MM.1S (cell line): Measurements from ENCODE around the gene KIAA0930.

ENCODE experiments used
- DNase-seq: peaks from one replicate; pipeline ENCODE4 v3.0.0-alpha.2; 2015
- H2AFZ ChIP-seq: fragments of 300-600 bp; sonication (generic); 2 replicates; pipeline ENCODE4 v1.6.0; 2016; ENCODE audit warnings: antibody characterized with exemption, low read length
- H3F3A ChIP-seq: fragments of 300-600 bp; sonication (generic); 2 replicates; pipeline ENCODE4 v1.6.1; 2016; ENCODE audit warnings: mild to moderate bottlenecking, antibody characterized with exemption, low read length, moderate library complexity, mixed read lengths; ENCODE audit not compliant: insufficient read depth
- H3K27ac ChIP-seq: fragments of 300-600 bp; sonication (generic); 2 replicates; pipeline ENCODE4 v1.5.1; 2016; ENCODE audit warnings: mild to moderate bottlenecking, low read length
- H3K27me3 ChIP-seq: fragments of 300-600 bp; sonication (generic); replicated peaks from 2 replicates; pipeline ENCODE4 v1.6.0; 2016; ENCODE audit warnings: low read length; ENCODE audit not compliant: insufficient read depth
- H3K36me3 ChIP-seq: fragments of 300-600 bp; sonication (generic); replicated peaks from 2 replicates; pipeline ENCODE4 v1.6.1; 2016; ENCODE audit warnings: mild to moderate bottlenecking, low read length, mixed read lengths; ENCODE audit not compliant: insufficient read depth
- H3K4me1 ChIP-seq: fragments of 300-600 bp; sonication (generic); 2 replicates; pipeline ENCODE4 v1.6.1; 2016; ENCODE audit warnings: low read length, mixed read lengths
- H3K4me2 ChIP-seq: fragments of 300-600 bp; sonication (generic); 2 replicates; pipeline ENCODE4 v1.6.0; 2016; ENCODE audit warnings: low read depth, low read length
- H3K4me3 ChIP-seq: fragments of 300-600 bp; sonication (generic); 2 replicates; pipeline ENCODE4 v1.5.1; 2016; ENCODE audit warnings: low read length, mixed read lengths
- H3K79me2 ChIP-seq: fragments of 300-600 bp; sonication (generic); 2 replicates; pipeline ENCODE4 v1.6.1; 2016; ENCODE audit warnings: mixed run types, low read length, mixed read lengths
- H3K9ac ChIP-seq: fragments of 300-600 bp; sonication (generic); 2 replicates; pipeline ENCODE4 v1.6.1; 2016; ENCODE audit warnings: low read length, mixed read lengths
- H3K9me2 ChIP-seq: fragments of 300-600 bp; sonication (generic); replicated peaks from 2 replicates; pipeline ENCODE4 v1.6.1; 2016; ENCODE audit warnings: mild to moderate bottlenecking, low read length, mixed read lengths; ENCODE audit not compliant: insufficient read depth
- H3K9me3 ChIP-seq: fragments of 300-600 bp; sonication (generic); replicated peaks from 2 replicates; pipeline ENCODE4 v1.6.1; 2016; ENCODE audit warnings: mild to moderate bottlenecking, low read length, mixed read lengths; ENCODE audit not compliant: insufficient read depth
- H4K20me1 ChIP-seq: fragments of 300-600 bp; sonication (generic); 2 replicates; pipeline ENCODE4 v1.6.1; 2016; ENCODE audit warnings: mild to moderate bottlenecking, low read length, moderate library complexity, mixed read lengths; ENCODE audit not compliant: insufficient read depth
- CTCF ChIP-seq: fragments of 300-600 bp; sonication (generic); IDR thresholded peaks from 2 replicates; pipeline ENCODE4 v1.5.1; 2016; ENCODE audit warnings: antibody characterized with exemption, low read length, mixed read lengths
- EZH2 ChIP-seq: fragments of 300-600 bp; sonication (generic); optimal IDR thresholded peaks from 2 replicates; pipeline ENCODE3; 2017; ENCODE audit warnings: low read depth, mild to moderate bottlenecking, antibody characterized with exemption, low read length, mixed read lengths
- EZH2phosphoT487 ChIP-seq: fragments of 300-600 bp; sonication (generic); IDR thresholded peaks from 2 replicates; pipeline ENCODE4 v1.6.1; 2018; ENCODE audit warnings: antibody characterized with exemption, low read length

Gene KIAA0930

DNA sequence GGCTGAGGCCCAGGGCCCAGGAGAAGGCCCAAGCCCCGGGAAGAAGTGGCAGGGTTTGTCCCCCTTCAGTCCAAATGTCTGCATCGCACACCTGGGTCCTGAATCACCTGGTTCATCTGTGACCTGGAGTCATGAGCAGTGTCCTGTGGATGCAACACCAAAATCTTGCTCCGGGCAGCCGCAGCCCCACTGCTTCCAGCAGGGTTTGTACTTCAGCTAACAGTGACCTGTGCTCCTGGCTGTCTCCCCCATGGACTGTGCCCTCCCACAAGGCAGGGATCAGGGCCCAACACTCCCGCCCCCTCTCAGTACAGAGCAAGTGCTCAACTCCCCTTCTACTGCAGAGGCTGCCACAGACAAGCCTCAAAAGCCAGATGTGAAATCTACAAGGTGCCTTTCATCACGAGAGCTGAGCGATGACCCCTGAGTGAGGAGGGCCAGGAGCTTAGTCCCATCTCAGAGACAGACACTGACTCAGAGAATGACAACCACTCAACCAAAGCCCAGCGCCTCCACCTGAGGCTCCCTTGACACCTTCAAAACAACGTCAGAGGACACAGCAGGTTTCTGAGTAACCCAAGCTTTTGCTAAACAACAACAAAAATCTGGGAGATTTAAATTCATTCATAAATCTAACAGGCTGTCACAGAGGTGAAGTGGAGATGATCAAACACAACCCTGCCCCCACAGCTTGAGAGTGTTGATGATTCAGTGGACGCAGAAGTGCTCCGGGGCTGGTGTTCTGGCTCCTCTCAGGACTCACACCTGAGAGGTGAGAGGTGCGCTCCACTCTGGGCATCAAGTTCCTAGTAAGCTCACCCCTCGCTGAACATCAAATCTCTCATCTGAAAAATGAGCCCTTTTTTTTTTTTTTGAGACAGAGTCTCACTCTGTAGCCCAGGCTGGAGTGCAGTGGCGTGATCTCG is 3.4 kb downstream of the KIAA0930 start:
- Histone ChIP-seq H3F3A (peaks cover 30% of the 10 kb centered on the region), H3K79me2 (peaks cover 73% of the 10 kb centered on the region), H4K20me1 (no peaks in the 10 kb centered on the region), H3K9ac (peak overlapping the region; percentile 69; the same call in 1 of the 2 replicates), H3K4me2 (peak overlapping the region; percentile 87; the same call in 1 of the 2 replicates), H3K36me3 (no peaks in the 10 kb centered on the region), H2AFZ (no peak overlapping the region), H3K4me3 (no peak overlapping the region), H3K27ac (peak overlapping the region; percentile 93; the same call in 1 of the 2 replicates), H3K9me2 (no peaks in the 10 kb centered on the region), H3K27me3 (no peaks in the 10 kb centered on the region), H3K9me3 (no peaks in the 10 kb centered on the region), H3K4me1 (peaks cover 62% of the 10 kb centered on the region)
- DNase-seq, result no peak
- TF ChIP-seq EZH2phosphoT487 (no peak), CTCF (no peak), EZH2 (no peak)

DNA sequence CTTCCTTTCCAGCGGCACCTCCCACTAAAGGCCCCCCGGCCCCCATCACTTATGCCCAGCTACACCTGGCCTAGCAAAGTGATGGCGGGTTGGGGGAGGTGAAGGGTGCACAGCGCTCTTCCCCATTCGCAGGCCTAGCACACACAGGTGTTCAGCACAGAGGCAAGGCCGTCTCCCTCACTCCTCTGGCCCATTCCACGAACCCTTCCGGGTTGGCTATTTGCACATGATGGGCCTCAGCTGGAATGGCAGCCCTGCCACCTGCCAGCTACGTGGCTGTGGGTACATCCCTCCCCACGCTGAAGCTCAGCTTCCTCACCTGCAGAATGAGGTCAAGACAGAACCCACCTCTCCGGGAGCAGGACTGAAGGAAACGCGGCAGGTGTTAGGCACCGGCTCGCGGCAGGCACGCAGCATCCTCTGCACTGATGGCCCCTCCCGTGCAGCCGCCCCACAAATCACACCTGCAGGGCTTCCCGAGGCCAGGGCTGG is 4.8 kb downstream of the KIAA0930 start:
- Histone ChIP-seq H3K4me2 (peak overlapping the region; percentile 87), H3K27ac (peak overlapping the region; percentile 93), H4K20me1 (no peaks in the 10 kb centered on the region), H3K9me3 (no peaks in the 10 kb centered on the region), H3K9ac (peak overlapping the region; percentile 69), H3F3A (peaks cover 23% of the 10 kb centered on the region), H2AFZ (peak overlapping the region; percentile 2), H3K36me3 (no peaks in the 10 kb centered on the region), H3K27me3 (no peaks in the 10 kb centered on the region), H3K4me1 (peaks cover 56% of the 10 kb centered on the region), H3K9me2 (no peaks in the 10 kb centered on the region), H3K4me3 (peak overlapping the region; percentile 58; the same call in 1 of the 2 replicates), H3K79me2 (peaks cover 85% of the 10 kb centered on the region)
- peak; percentile 81 for DNase-seq
- TF ChIP-seq EZH2, result no peak
- no peak for TF ChIP-seq EZH2phosphoT487
- TF ChIP-seq CTCF, result no peak

- no peaks in the 10 kb centered on the region for H3K9me3 ChIP-seq
- peaks cover 23% of the 10 kb centered on the region for H3F3A ChIP-seq
- H3K4me3 ChIP-seq, result peak overlapping the region; percentile 58
- TF ChIP-seq EZH2 (no peak), EZH2phosphoT487 (no peak), CTCF (no peak)
- peaks cover 89% of the 10 kb centered on the region for H3K79me2 ChIP-seq
- peak overlapping the region; percentile 87 for H3K4me2 ChIP-seq
- H3K27me3 ChIP-seq, result no peaks in the 10 kb centered on the region
- peak overlapping the region; percentile 12 for H2AFZ ChIP-seq
- no peaks in the 10 kb centered on the region for H3K9me2 ChIP-seq
- H3K27ac ChIP-seq, result peak overlapping the region; percentile 93
- peak; percentile 88 for DNase-seq
- peak overlapping the region; percentile 69 for H3K9ac ChIP-seq
- H4K20me1 ChIP-seq, result no peaks in the 10 kb centered on the region
- no peaks in the 10 kb centered on the region for H3K36me3 ChIP-seq
- peaks cover 56% of the 10 kb centered on the region for H3K4me1 ChIP-seq
These were observed 5.5 kb downstream of the KIAA0930 start for GRCh38 chr22:45235101-45235777.
